Breast epithelium (tissue), 4 donors: Measurements from ENCODE around the gene CAPN15. TPM values are rescaled to one million over a fixed set of nuclear protein-coding genes. Genes with fewer than 3 reads are reported as not detected.
"Not testable (repeated sequence)": the region's sequence is repeated elsewhere in the genome, so short reads cannot be mapped to it uniquely, and the experiment has no call there.

Experiments used
- DNase-seq, 2 donors: peaks; one replicate each; pipeline ENCODE4 v3.0.0-alpha.2; 2019; ENCODE audit warnings: low spot score in 2 of 2
- H3K27ac ChIP-seq, 2 donors: fragments of 200-600 bp; sonication (generic) in 1 of 2; one replicate each; pipeline ENCODE4 v1.5.1; 2016 to 2019; ENCODE audit warnings: mild to moderate bottlenecking in 1 of 2
- H3K27me3 ChIP-seq, 2 donors: fragments of 200-600 bp; sonication (generic) in 1 of 2; one replicate each; pipeline versions ENCODE4 v1.5.1 to v1.6.0; 2017 to 2019; ENCODE audit warnings: control low read depth in 1 of 2, mild to moderate bottlenecking in 1 of 2
- H3K36me3 ChIP-seq: fragments of 200-600 bp; one replicate; pipeline ENCODE4 v1.5.1; 2019
- H3K4me1 ChIP-seq, 2 donors: fragments of 200-600 bp; sonication (generic); one replicate each; pipeline ENCODE4 v1.5.1; 2016 to 2019; ENCODE audit warnings: control low read depth in 1 of 2
- H3K4me3 ChIP-seq, 3 donors: fragments of 200-600 bp; sonication (generic); 1 replicate in 2 of 3; 2 replicates in 1 of 3; pipeline ENCODE4 v1.5.1; 2016 to 2019; ENCODE audit warnings: mild to moderate bottlenecking in 3 of 3, moderate library complexity in 2 of 3
- H3K9me3 ChIP-seq, 2 donors: fragments of 200-600 bp; sonication (generic) in 1 of 2; one replicate each; pipeline ENCODE4 v1.5.1; 2016 to 2019; ENCODE audit warnings: control low read depth in 1 of 2
- POLR2A ChIP-seq: fragments of 450-650 bp; IDR thresholded peaks from one replicate; pipeline ENCODE4 v1.6.1; 2016; ENCODE audit warnings: antibody characterized with exemption, mild to moderate bottlenecking, moderate library complexity
- POLR2AphosphoS5 ChIP-seq, 3 donors: sonication (generic); formaldehyde crosslinking; IDR thresholded peaks; one replicate each; pipeline ENCODE4 v1.6.1; 2017; ENCODE audit warnings: antibody characterized with exemption in 3 of 3
- intact Hi-C: fragments of 100-400 bp; cut with DNase I; formaldehyde crosslinking; loops from one replicate; pipeline ENCODE4 v1.15.1; 2023; ENCODE audit warnings: low total_unique reads
- total RNA-seq, 3 donors: library from RNA; depleted of rRNA; stranded (reverse); fragments of >200 nt; gene quantifications; one replicate each; pipeline ENCODE4 v1.1.0, GENCODE V29; 2016
- TF ChIP-seq, protein P1 (sequence below), 3 donors: fragments of 450-650 bp; IDR thresholded peaks; one replicate each; pipeline ENCODE4 v1.5.1; 2016 to 2017; ENCODE audit warnings: antibody characterized with exemption in 3 of 3, mild to moderate bottlenecking in 3 of 3, moderate library complexity in 3 of 3

The CAPN15 gene
- total RNA-seq, 3 donors from 2014 or later, result 15.4 to 27.2 (median 15.5) TPM

DNA sequence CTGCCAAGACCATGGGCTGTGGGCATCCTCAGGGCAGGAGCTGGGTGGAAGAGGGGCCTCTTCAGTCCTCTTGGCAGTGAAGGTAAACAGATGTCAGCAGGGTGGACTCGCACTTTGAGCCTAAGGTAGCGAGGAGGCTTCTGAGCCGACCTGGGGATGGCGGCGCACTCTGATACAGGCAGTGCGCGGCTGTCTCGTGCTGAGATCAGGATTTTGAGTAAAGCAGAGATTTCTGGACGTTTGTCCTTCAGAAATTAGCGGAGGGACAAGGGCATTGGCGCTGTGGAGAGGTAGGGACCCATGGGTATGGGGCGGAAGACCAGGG, 69.2 kb downstream of the CAPN15 start:
- no peak for DNase-seq
- H3K27ac ChIP-seq, result no peak overlapping the region
- no peak overlapping the region for H3K4me3 ChIP-seq
- intact Hi-C loops, result no loop called here
- no peaks in the 10 kb centered on the region for H3K27me3 ChIP-seq
- H3K9me3 ChIP-seq, result no peaks in the 10 kb centered on the region
- H3K36me3 ChIP-seq, result no peaks in the 10 kb centered on the region
- TF ChIP-seq POLR2AphosphoS5 (IDR thresholded peaks at IDR 0.05) (no peak), POLR2A (no peak)
- TF ChIP-seq, protein P1, sequence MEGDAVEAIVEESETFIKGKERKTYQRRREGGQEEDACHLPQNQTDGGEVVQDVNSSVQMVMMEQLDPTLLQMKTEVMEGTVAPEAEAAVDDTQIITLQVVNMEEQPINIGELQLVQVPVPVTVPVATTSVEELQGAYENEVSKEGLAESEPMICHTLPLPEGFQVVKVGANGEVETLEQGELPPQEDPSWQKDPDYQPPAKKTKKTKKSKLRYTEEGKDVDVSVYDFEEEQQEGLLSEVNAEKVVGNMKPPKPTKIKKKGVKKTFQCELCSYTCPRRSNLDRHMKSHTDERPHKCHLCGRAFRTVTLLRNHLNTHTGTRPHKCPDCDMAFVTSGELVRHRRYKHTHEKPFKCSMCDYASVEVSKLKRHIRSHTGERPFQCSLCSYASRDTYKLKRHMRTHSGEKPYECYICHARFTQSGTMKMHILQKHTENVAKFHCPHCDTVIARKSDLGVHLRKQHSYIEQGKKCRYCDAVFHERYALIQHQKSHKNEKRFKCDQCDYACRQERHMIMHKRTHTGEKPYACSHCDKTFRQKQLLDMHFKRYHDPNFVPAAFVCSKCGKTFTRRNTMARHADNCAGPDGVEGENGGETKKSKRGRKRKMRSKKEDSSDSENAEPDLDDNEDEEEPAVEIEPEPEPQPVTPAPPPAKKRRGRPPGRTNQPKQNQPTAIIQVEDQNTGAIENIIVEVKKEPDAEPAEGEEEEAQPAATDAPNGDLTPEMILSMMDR (IDR thresholded peaks at IDR 0.05), result no peak
- peaks cover 6 to 22% of the 10 kb centered on the region in 2 donors for H3K4me1 ChIP-seq

GRCh38 chr16:597655-598054, 70.1 kb downstream of the CAPN15 start:
- intact Hi-C loops, H3K36me3 ChIP-seq, H3K27me3 ChIP-seq, H3K27ac ChIP-seq, DNase-seq, H3K4me3 ChIP-seq, H3K9me3 ChIP-seq: not testable (repeated sequence)
- peaks cover 0 to 14% of the 10 kb centered on the region in 2 donors for H3K4me1 ChIP-seq

- intact Hi-C loops, result no loop called here
- Histone ChIP-seq H3K27ac (no peak overlapping the region), H3K4me3 (no peak overlapping the region), H3K9me3 (no peaks in the 10 kb centered on the region), H3K4me1 (peaks cover 0 to 4% of the 10 kb centered on the region in 2 donors), H3K27me3 (no peaks in the 10 kb centered on the region), H3K36me3 (no peaks in the 10 kb centered on the region)
- TF ChIP-seq POLR2AphosphoS5 (IDR thresholded peaks at IDR 0.05) (no peak), POLR2A (no peak)
- TF ChIP-seq, protein P1 (IDR thresholded peaks at IDR 0.05), result no peak
- no peak for DNase-seq
Measured at GRCh38 chr16:598823-599739, 71.6 kb downstream of the CAPN15 start.

- Histone ChIP-seq H3K27me3 (no peaks in the 10 kb centered on the region), H3K9me3 (no peaks in the 10 kb centered on the region), H3K27ac (no peak overlapping the region), H3K4me3 (no peak overlapping the region), H3K4me1 (no peaks in the 10 kb centered on the region), H3K36me3 (no peaks in the 10 kb centered on the region)
- TF ChIP-seq POLR2AphosphoS5 (IDR thresholded peaks at IDR 0.05) (no peak), POLR2A (no peak)
- TF ChIP-seq, protein P1 (IDR thresholded peaks at IDR 0.05), result no peak
- intact Hi-C loops, result no loop called here
- DNase-seq, result no peak
Measured at GRCh38 chr16:600781-601180, 73.3 kb downstream of the CAPN15 start.

DNA sequence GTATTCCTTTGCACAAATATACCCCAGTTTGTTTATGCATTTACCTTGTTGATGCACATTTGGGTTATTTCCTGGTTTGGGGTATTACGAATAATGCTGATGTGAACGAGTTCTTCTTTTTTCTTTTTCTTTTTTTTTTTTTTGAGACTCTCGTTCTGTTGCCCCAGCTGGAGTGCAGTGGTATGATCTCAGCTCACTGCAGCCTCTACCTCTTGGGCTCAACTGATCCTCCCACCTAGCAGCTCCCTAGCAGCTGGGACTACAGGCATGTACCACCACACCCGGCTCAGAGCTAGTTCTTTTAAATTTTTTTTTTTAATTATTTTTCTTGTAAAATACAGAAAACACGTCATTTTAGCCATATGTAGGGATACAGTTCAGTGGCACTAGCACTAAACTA, 76.4 kb downstream of the CAPN15 start:
- no peak overlapping the region for H3K27ac ChIP-seq
- intact Hi-C loops, result no loop called here
- H3K27me3 ChIP-seq, result no peaks in the 10 kb centered on the region
- TF ChIP-seq POLR2A, result no peak
- TF ChIP-seq POLR2AphosphoS5 (IDR thresholded peaks at IDR 0.05), result no peak
- TF ChIP-seq, protein P1 (IDR thresholded peaks at IDR 0.05), result no peak
- H3K4me3 ChIP-seq, result no peak overlapping the region
- H3K4me1 ChIP-seq, result no peaks in the 10 kb centered on the region
- no peaks in the 10 kb centered on the region for H3K36me3 ChIP-seq
- no peaks in the 10 kb centered on the region for H3K9me3 ChIP-seq
- no peak for DNase-seq

Other genes with a start within 250 kb of the CAPN15 start
- 1 to 10 TPM in 2 of 3 donors, under 1 TPM in 1; 0.80 to 2.3 (median 1.6) TPM for gene ARHGDIG, start 247.1 kb upstream of the CAPN15 start, total RNA-seq
- gene PDIA2, start 244.5 kb upstream of the CAPN15 start, total RNA-seq, result not detected
- gene AXIN1, start 175.0 kb upstream of the CAPN15 start, total RNA-seq, result 10 to 100 TPM; 16.5 to 22.6 (median 22.4) TPM
- gene MRPL28, start 157.2 kb upstream of the CAPN15 start, total RNA-seq, result 10 to 100 TPM; 67.0 to 78.7 (median 69.0) TPM
- gene PGAP6, start 145.7 kb upstream of the CAPN15 start, total RNA-seq, result 10 to 100 TPM; 24.5 to 49.5 (median 36.7) TPM
- gene NME4, start 130.5 kb upstream of the CAPN15 start, total RNA-seq, result 100 to 1,000 TPM in 1 of 3 donors, 10 to 100 TPM in 2; 46.5 to 118 (median 78.0) TPM
- gene DECR2, start 125.8 kb upstream of the CAPN15 start, total RNA-seq, result 10 to 100 TPM; 19.4 to 30.5 (median 28.7) TPM
- 10 to 100 TPM; 22.0 to 44.6 (median 24.5) TPM for gene RAB11FIP3, start 102.1 kb upstream of the CAPN15 start, total RNA-seq
- gene PRR35, start 32.7 kb downstream of the CAPN15 start, total RNA-seq, result not detected
- 1 to 10 TPM in 1 of 3 donors, under 1 TPM in 2; 0.32 to 1.9 (median 0.66) TPM for gene NHLRC4, start 39.3 kb downstream of the CAPN15 start, total RNA-seq
- 10 to 100 TPM; 22.2 to 36.1 (median 31.9) TPM for gene PIGQ, start 42.3 kb downstream of the CAPN15 start, total RNA-seq
- 10 to 100 TPM; 17.6 to 29.1 (median 20.6) TPM for gene RAB40C, start 62.4 kb downstream of the CAPN15 start, total RNA-seq
- under 1 TPM in 2 of 3 donors, not detected in 1; 0.66 to 0.73 TPM for gene WFIKKN1, start 103.3 kb downstream of the CAPN15 start, total RNA-seq
- gene METTL26, start 108.6 kb downstream of the CAPN15 start, total RNA-seq, result 100 to 1,000 TPM; 108 to 136 (median 130) TPM
- 10 to 100 TPM; 26.8 to 39.7 (median 34.9) TPM for gene MCRIP2, start 114.1 kb downstream of the CAPN15 start, total RNA-seq
- 10 to 100 TPM in 2 of 3 donors, 1 to 10 TPM in 1; 9.6 to 26.9 (median 22.7) TPM for gene WDR90, start 121.7 kb downstream of the CAPN15 start, total RNA-seq
- gene RHOT2, start 140.4 kb downstream of the CAPN15 start, total RNA-seq, result 10 to 100 TPM; 39.4 to 90.8 (median 66.9) TPM
- 1 to 10 TPM in 2 of 3 donors, under 1 TPM in 1; 0.48 to 2.3 (median 1.0) TPM for gene RHBDL1, start 148.0 kb downstream of the CAPN15 start, total RNA-seq
- gene STUB1, start 152.7 kb downstream of the CAPN15 start, total RNA-seq, result 100 to 1,000 TPM; 127 to 184 (median 175) TPM
- gene JMJD8, start 156.6 kb downstream of the CAPN15 start, total RNA-seq, result 10 to 100 TPM; 67.2 to 83.4 (median 67.5) TPM
- 1 to 10 TPM; 7.2 to 9.2 (median 8.8) TPM for gene WDR24, start 162.7 kb downstream of the CAPN15 start, total RNA-seq
- 1 to 10 TPM in 2 of 3 donors, not detected in 1; 2.6 to 4.2 TPM for gene FBXL16, start 178.1 kb downstream of the CAPN15 start, total RNA-seq
- gene METRN, start 187.4 kb downstream of the CAPN15 start, total RNA-seq, result 10 to 100 TPM; 23.6 to 30.2 (median 24.3) TPM
- gene ANTKMT, start 193.4 kb downstream of the CAPN15 start, total RNA-seq, result 10 to 100 TPM; 29.9 to 35.7 (median 30.4) TPM
- gene CCDC78, start 198.7 kb downstream of the CAPN15 start, total RNA-seq, result 1 to 10 TPM in 2 of 3 donors, under 1 TPM in 1; 0.48 to 2.9 (median 2.6) TPM
- gene HAGHL, start 199.4 kb downstream of the CAPN15 start, total RNA-seq, result 1 to 10 TPM; 4.3 to 7.5 (median 5.1) TPM
- gene CIAO3, start 213.3 kb downstream of the CAPN15 start, total RNA-seq, result 10 to 100 TPM; 23.0 to 43.2 (median 41.6) TPM
- 10 to 100 TPM in 1 of 3 donors, not detected in 2; 49.2 TPM for gene MSLN, start 233.0 kb downstream of the CAPN15 start, total RNA-seq